GM12878 (cell line): ENCODE data around the gene C1orf50. TPM values are rescaled to one million over a fixed set of nuclear protein-coding genes. Genes with fewer than 3 reads are reported as not detected.

Experiments
- ATAC-seq: fragments of 200-7000 bp; cut with Tn5 transposase; 3 replicates; pipeline ENCODE4 v1.9.1; 2020; ENCODE audit warnings: mild to moderate bottlenecking, moderate library complexity
- BruUV-seq: library from RNA; stranded (reverse); fragments of 400-500 nt; replicated peaks from 2 replicates; lab custom pipeline; 2021; lab: Mats Ljungman, UMichigan
- CTCF ChIA-PET: fragments of 300-600 bp; sonication (Branson Sonifier 250); formaldehyde crosslinking; extraction: SDS; loops from one replicate; lab custom pipeline; 2021; ENCODE audit warnings: inconsistent platforms; lab: Yijun Ruan, JAX
- POLR2A ChIA-PET: fragments of 350-600 bp; formaldehyde crosslinking; extraction: SDS; loops from one replicate; lab custom pipeline; 2021; ENCODE audit warnings: inconsistent platforms; lab: Charles Lee
- RAD21 ChIA-PET: fragments of 300-600 bp; sonication (Branson Sonifier 250); formaldehyde crosslinking; loops from one replicate; lab custom pipeline; 2023; ENCODE audit warnings: antibody characterized with exemption; ENCODE audit not compliant: unreplicated experiment; lab: Charles Lee
- SMC1A ChIA-PET: fragments of 300-600 bp; sonication (Branson Sonifier 250); formaldehyde crosslinking; loops from one replicate; lab custom pipeline; 2023; ENCODE audit not compliant: unreplicated experiment, uncharacterized antibody; lab: Charles Lee
- DNase-seq: peaks from one replicate; pipeline ENCODE4 v3.0.0-alpha.2; 2011; ENCODE audit warnings: low read depth, low spot score
- FAIRE-seq: peaks from 3 replicates; lab custom pipeline; 2011; peaks lifted over from hg19 to GRCh38; lab: Jason Lieb, UNC
- H2AFZ ChIP-seq: 2 replicates; pipeline ENCODE4 v1.6.0; 2011; ENCODE audit warnings: low read depth, low read length, control low read depth; ENCODE audit not compliant: control insufficient read depth
- H3K27ac ChIP-seq: 2 replicates; pipeline ENCODE4 v1.5.1; 2011; ENCODE audit warnings: control low read depth; ENCODE audit not compliant: control insufficient read depth, insufficient read depth
- H3K27me3 ChIP-seq, 2 experiments: replicated peaks in 1 of 2; 2 replicates each; pipeline versions ENCODE4 v1.6.0 to v1.6.1; 2011; ENCODE audit warnings: low read length in 1 of 2; ENCODE audit not compliant: control insufficient read depth in 2 of 2, insufficient read depth in 2 of 2
- H3K36me3 ChIP-seq, 2 experiments: 2 replicates each; pipeline ENCODE4 v1.5.1; 2011; ENCODE audit warnings: low read length in 1 of 2; ENCODE audit not compliant: control insufficient read depth in 2 of 2, insufficient read depth in 2 of 2
- H3K4me1 ChIP-seq: 2 replicates; pipeline ENCODE4 v1.6.1; 2011; ENCODE audit warnings: mild to moderate bottlenecking, low read length, moderate library complexity, mixed read lengths; ENCODE audit not compliant: control insufficient read depth, insufficient read depth
- H3K4me2 ChIP-seq: 2 replicates; pipeline ENCODE4 v1.6.0; 2011; ENCODE audit warnings: control low read depth; ENCODE audit not compliant: control insufficient read depth, insufficient read depth
- H3K4me3 ChIP-seq: fragments of 200-600 bp; sonication (generic); 2 replicates; pipeline ENCODE4 v1.5.1; 2016
- H3K79me2 ChIP-seq: 2 replicates; pipeline ENCODE4 v1.6.0; 2011; ENCODE audit warnings: low read length; ENCODE audit not compliant: control insufficient read depth, insufficient read depth
- H3K9ac ChIP-seq: 2 replicates; pipeline ENCODE4 v1.8.0; 2011; ENCODE audit warnings: low read length, control low read depth, mixed read lengths; ENCODE audit not compliant: control insufficient read depth, insufficient read depth
- H3K9me3 ChIP-seq: replicated peaks from 3 replicates; pipeline ENCODE4 v1.5.1; 2011; ENCODE audit warnings: mild to moderate bottlenecking, low read length; ENCODE audit not compliant: control insufficient read depth, insufficient read depth
- H4K20me1 ChIP-seq: 2 replicates; pipeline ENCODE4 v1.6.0; 2011; ENCODE audit not compliant: control insufficient read depth, insufficient read depth
- E4F1 ChIP-seq: fragments of 450-650 bp; IDR thresholded peaks from 2 replicates; pipeline ENCODE4 v1.6.1; 2018; ENCODE audit warnings: borderline replicate concordance, mild to moderate bottlenecking; ENCODE audit not compliant: partially characterized antibody
- KDM1A ChIP-seq: fragments of 200-600 bp; sonication (generic); IDR thresholded peaks from 2 replicates; pipeline ENCODE4 v1.6.1; 2016; ENCODE audit warnings: borderline replicate concordance
- POU2F2 ChIP-seq: IDR thresholded peaks from 3 replicates; pipeline ENCODE4 v1.6.1; 2011; ENCODE audit warnings: low read depth, mild to moderate bottlenecking, low read length, borderline replicate concordance
- RELB ChIP-seq: fragments of 450-650 bp; IDR thresholded peaks from 2 replicates; pipeline ENCODE4 v1.6.1; 2017; ENCODE audit warnings: low read depth, mild to moderate bottlenecking, moderate library complexity
- RUNX3 ChIP-seq: IDR thresholded peaks from 2 replicates; pipeline ENCODE4 v1.6.1; 2012; ENCODE audit warnings: low read length, inconsistent platforms
- SKIL ChIP-seq: fragments of 450-650 bp; IDR thresholded peaks from 2 replicates; pipeline ENCODE4 v1.6.1; 2017; ENCODE audit warnings: mild to moderate bottlenecking, low read depth, inconsistent platforms; ENCODE audit not compliant: poor library complexity, severe bottlenecking
- SMAD1 ChIP-seq: fragments of 450-650 bp; IDR thresholded peaks from 2 replicates; pipeline ENCODE4 v1.6.1; 2018; ENCODE audit warnings: mild to moderate bottlenecking, low read depth; ENCODE audit not compliant: partially characterized antibody
- ZBTB11 ChIP-seq: fragments of 450-650 bp; formaldehyde crosslinking; IDR thresholded peaks from 2 replicates; pipeline ENCODE4 v1.5.0; 2022; ENCODE audit warnings: mild to moderate bottlenecking, missing genetic modification characterization
- ZNF207 ChIP-seq: fragments of 450-650 bp; IDR thresholded peaks from 2 replicates; pipeline ENCODE4 v1.6.1; 2014; ENCODE audit warnings: antibody characterized with exemption, mild to moderate bottlenecking, borderline replicate concordance
- WGBS: methylation state at CpG from one replicate; pipeline ENCODE4 v1.1.6; 2016; ENCODE audit warnings: low lambda C conversion rate; ENCODE audit not compliant: insufficient replicate concordance, insufficient coverage; ENCODE audit errors: missing lambda C conversion rate; 5-methylcytosine and 5-hydroxymethylcytosine counted together
- in situ Hi-C: fragments of 300-500 bp; cut with MboI; formaldehyde crosslinking; loops from 9 replicates; pipeline ENCODE4 v1.14.3; 2018; ENCODE audit warnings: mixed read lengths
- intact Hi-C: fragments of 100-400 bp; cut with micrococcal nuclease; formaldehyde crosslinking; loops from one replicate; pipeline ENCODE4 v1.14.2; 2022; ENCODE audit not compliant: unreplicated experiment
- polyA plus RNA-seq, 11 experiments: library from polyadenylated mRNA; depleted of rRNA in 4 of 11; unstranded in 6 of 11; stranded (reverse) in 5 of 11; fragments of >200 nt; fragmentation: Nextera tagmentation in 4 of 11; fragmentation: Illumina TruSeq in 1 of 11; extraction: Ambion mirVana in 4 of 11; extraction: Trizol in 1 of 11; gene quantifications; 1 replicate in 1 of 11; 2 replicates in 10 of 11; pipeline versions ENCODE4 v1.2.1 to v1.2.3, GENCODE V29; 2011 to 2016; ENCODE audit warnings: inconsistent platforms in 2 of 11, missing spikeins in 2 of 11, low read depth in 1 of 11
- total RNA-seq, 4 experiments: library from RNA; depleted of rRNA in 3 of 4; stranded (reverse); fragments of >200 nt in 3 of 4; fragmentation: Illumina TruSeq in 1 of 4; extraction: Trizol in 1 of 4; gene quantifications; 2 replicates each; pipeline versions ENCODE4 v1.2.1 to v1.2.3, GENCODE V29; 2013 to 2021

The C1orf50 gene
- total and polyA plus RNA-seq, 10 of the 15 experiments (the other 5 are each of a cell fraction or from before 2014, with no cell fraction given) = 1.2 to 10.7 (median 6.7) TPM

- ChIA-PET SMC1A (interaction anchor here (1.3 kb wide), 1 partner anchor 287 kb away, joined by 3 read pairs; no protein-coding TSS in a partner anchor), POLR2A (no interaction called here), RAD21 (interaction anchor here (1.4 kb wide), 1 partner anchor 289 kb away, joined by 4 read pairs; no protein-coding TSS in a partner anchor), CTCF (no interaction called here)
- Histone ChIP-seq H3K4me2 (no peak overlapping the region), H3K4me3 (no peak overlapping the region), H3K4me1 (peaks cover 6% of the 10 kb centered on the region; the same call in 1 of the 2 replicates), H3K27ac (no peak overlapping the region), H3K27me3 (no peaks in the 10 kb centered on the region), H3K79me2 (no peaks in the 10 kb centered on the region), H3K9ac (no peak overlapping the region), H2AFZ (no peak overlapping the region), H3K9me3 (no peaks in the 10 kb centered on the region), H4K20me1 (no peaks in the 10 kb centered on the region; the same call in 1 of the 2 replicates), H3K36me3 (peaks cover 0 to 6% of the 10 kb centered on the region in 2 experiments; a peak in 1 of 4 replicates)
- in situ Hi-C loops = loop anchor here (5.0 kb wide), 1 partner anchor 283 kb away; no protein-coding TSS in a partner anchor
- DNase-seq (no peak), FAIRE-seq (no peak), ATAC-seq (no peak)
- TF ChIP-seq ZBTB11 (CRISPR knock-in tag) = no peak
- TF ChIP-seq RUNX3 = no peak
- TF ChIP-seq E4F1 = no peak
- TF ChIP-seq ZNF207 = no peak
- no peak for TF ChIP-seq RELB
- TF ChIP-seq SMAD1 = no peak
- TF ChIP-seq SKIL = no peak
- TF ChIP-seq POU2F2 = no peak
- no peak for TF ChIP-seq KDM1A
- 98% methylated on average over 18 of the region's 18 CpGs for WGBS
- intact Hi-C loops = no loop called here
- no TSS peak for BruUV-seq
Observed at GRCh38 chr1:42784547-42784945, 17.5 kb downstream of the C1orf50 start.
